ENCODE measurements around the gene SYT13. TPM values are rescaled to one million over a fixed set of nuclear protein-coding genes. Genes with fewer than 3 reads are reported as not detected.

Gene SYT13
- total RNA-seq, 4 donors from 2014 or later = 0.21 to 0.44 TPM; not detected in 2

DNA sequence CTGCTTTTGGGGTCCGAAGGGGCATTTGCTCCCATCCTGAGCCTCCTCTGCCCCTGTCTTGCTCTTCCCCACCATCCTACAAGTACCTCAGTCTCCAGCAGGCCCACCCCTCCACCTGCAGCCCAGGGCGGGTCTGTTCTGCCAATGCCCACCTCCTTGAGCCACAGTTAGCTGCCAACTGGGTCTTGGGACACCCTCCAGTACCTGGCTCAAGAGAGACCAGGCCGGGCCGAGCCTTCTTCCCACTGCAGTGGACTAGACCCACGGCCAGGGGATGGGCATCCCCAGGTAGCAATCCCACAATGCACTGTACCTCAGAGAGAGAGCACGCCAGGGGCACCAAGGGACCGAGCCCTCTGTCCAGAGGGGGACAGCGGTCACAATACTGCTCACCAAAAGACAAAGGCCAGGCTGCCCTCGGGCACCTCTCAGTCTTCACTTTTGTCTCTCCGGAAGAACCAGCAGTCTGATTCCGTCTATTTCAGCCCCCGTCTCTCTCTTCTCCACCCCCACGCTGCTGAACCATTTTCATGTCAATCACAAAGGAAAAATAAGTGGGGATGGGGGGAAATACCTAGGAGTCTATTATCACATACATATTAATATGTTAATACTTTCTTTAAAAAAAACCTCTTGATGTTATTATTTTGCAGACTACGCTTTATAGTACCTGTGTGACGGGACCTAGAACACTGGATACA, 51.7 kb downstream of the SYT13 start:
- Histone ChIP-seq H3K9me3 (peaks cover 0 to 4% (median 0%) of the 10 kb centered on the region in 4 donors), H3K27ac (no peak overlapping the region), H3K4me1 (peaks cover 0 to 4% (median 0%) of the 10 kb centered on the region in 4 donors), H3K27me3 (no peaks in the 10 kb centered on the region), H3K36me3 (peaks cover 0 to 4% (median 0%) of the 10 kb centered on the region in 3 donors), H3K4me3 (no peak overlapping the region)
- WGBS, 2 donors = 88 to 90% methylated on average over 14 to 15 of the region's 15 CpGs
- DNase-seq (ENCODE audit: low spot score in 2 of 2) = no peak
- no peak for TF ChIP-seq POLR2A (IDR thresholded peaks at IDR 0.05)
- TF ChIP-seq EP300 (IDR thresholded peaks at IDR 0.05) = no peak
- TF ChIP-seq, protein P1, sequence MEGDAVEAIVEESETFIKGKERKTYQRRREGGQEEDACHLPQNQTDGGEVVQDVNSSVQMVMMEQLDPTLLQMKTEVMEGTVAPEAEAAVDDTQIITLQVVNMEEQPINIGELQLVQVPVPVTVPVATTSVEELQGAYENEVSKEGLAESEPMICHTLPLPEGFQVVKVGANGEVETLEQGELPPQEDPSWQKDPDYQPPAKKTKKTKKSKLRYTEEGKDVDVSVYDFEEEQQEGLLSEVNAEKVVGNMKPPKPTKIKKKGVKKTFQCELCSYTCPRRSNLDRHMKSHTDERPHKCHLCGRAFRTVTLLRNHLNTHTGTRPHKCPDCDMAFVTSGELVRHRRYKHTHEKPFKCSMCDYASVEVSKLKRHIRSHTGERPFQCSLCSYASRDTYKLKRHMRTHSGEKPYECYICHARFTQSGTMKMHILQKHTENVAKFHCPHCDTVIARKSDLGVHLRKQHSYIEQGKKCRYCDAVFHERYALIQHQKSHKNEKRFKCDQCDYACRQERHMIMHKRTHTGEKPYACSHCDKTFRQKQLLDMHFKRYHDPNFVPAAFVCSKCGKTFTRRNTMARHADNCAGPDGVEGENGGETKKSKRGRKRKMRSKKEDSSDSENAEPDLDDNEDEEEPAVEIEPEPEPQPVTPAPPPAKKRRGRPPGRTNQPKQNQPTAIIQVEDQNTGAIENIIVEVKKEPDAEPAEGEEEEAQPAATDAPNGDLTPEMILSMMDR (IDR thresholded peaks at IDR 0.05) = no peak

DNA sequence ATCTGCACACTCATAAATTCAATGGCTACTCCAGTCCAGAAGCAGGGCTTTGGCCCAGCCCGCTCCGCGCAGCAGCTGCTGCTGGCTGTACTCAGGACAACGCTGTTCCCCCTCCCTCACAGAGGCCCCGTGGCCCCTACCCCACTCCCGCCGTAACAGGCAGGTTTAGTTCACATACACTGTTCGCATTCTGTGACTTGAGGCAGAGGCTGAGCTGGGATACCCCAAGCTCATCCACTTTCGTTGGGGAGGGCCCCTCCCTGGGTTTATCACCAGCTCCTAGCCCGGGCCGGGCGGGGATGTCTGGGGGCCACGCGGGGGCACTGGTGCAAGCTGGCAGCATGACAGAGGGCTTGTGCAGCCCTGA, 52.4 kb downstream of the SYT13 start:
- H3K27me3 ChIP-seq = no peaks in the 10 kb centered on the region
- no peaks in the 10 kb centered on the region for H3K9me3 ChIP-seq
- 74 to 83% methylated on average over 6 to 14 of the region's 14 CpGs for WGBS, 2 donors
- H3K4me3 ChIP-seq = no peak overlapping the region
- peaks cover 0 to 4% (median 0%) of the 10 kb centered on the region in 4 donors for H3K4me1 ChIP-seq
- no peak for TF ChIP-seq EP300 (IDR thresholded peaks at IDR 0.05)
- no peak for TF ChIP-seq POLR2A (IDR thresholded peaks at IDR 0.05)
- TF ChIP-seq, protein P1 (IDR thresholded peaks at IDR 0.05) = no peak
- DNase-seq (ENCODE audit: low spot score in 2 of 2) = no peak
- H3K36me3 ChIP-seq = peaks cover 0 to 5% (median 0%) of the 10 kb centered on the region in 3 donors
- H3K27ac ChIP-seq = no peak overlapping the region

DNA sequence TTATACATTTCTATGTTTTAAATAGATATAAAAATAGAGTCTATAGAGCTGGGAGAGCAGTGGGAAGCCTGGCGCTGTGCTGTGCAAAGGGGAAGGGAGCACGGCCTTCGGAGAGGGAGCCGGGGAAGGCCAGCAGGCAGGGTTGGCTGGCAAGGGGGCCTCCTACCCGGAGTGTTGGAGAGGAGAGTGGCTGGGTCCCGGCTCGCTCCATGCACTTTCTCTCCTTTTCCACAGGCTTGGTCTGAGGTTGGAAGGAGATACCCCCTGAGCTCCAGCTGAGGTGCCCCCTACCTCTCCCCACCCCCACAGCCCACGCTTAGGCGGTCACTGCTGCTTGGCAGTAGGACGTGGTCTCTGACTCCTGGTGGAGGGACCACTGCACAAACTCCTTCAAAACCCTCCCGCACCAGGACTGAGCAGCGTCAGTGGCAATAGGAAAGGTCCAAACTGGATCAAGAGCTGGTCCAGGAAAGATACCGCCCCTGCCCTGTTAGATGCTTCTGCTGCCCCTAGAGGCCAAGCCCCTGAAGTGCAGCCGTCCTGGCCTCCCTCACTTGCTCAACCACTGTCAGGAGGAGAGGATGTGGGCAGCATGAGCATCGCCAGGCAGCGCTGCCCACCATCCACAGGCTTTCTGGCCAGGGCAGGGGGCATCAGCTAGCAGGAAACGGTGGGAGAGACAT, 52.9 kb downstream of the SYT13 start:
- H3K4me1 ChIP-seq = peaks cover 0 to 4% (median 0%) of the 10 kb centered on the region in 4 donors
- no peaks in the 10 kb centered on the region for H3K27me3 ChIP-seq
- H3K27ac ChIP-seq = no peak overlapping the region
- TF ChIP-seq POLR2A (IDR thresholded peaks at IDR 0.05) (no peak), EP300 (IDR thresholded peaks at IDR 0.05) (no peak)
- TF ChIP-seq, protein P1 (IDR thresholded peaks at IDR 0.05) = peak; percentile 69 to 92 (median 82)
- H3K4me3 ChIP-seq = no peak overlapping the region
- H3K9me3 ChIP-seq = no peaks in the 10 kb centered on the region
- 59 to 62% methylated on average over 12 to 17 of the region's 17 CpGs for WGBS, 2 donors
- peaks cover 0 to 11% (median 0%) of the 10 kb centered on the region in 3 donors for H3K36me3 ChIP-seq
- DNase-seq (ENCODE audit: low spot score in 2 of 2) = peak; percentile 47 to 75

DNA sequence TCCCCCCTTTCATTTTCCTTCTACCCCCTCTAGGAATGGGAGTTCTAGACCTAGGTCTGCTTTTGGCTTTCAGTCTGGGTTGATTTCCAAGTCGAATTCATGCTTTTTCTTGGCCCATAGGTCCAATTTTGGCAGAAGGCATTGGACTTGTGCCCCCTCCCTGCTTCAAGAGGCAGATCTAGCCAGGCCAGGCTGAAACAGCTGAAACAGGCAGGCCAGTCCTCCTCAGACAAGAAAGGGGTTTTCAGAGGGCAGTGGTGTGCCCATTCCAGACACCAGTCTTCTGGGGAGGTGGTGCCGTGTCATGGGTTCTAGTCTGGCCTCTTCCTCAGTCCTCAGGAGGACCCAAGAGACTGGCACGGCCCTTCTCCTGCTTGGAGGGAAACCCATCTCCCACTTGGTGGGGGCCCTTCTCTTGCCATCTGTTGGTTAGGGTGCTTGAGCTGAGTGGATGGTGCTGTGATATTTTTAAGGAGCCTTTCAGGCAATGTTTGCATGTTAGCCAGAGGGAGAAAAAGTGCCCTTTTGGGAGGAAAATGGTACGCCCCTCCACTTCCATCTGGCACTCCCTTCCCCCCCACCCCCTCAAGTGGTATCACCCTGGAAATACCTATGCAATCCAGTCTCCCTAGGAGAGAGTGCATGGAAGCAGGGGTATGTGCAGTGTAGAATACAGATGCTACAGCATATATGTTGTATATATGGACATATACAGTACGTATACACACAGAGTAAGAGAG, 53.6 kb downstream of the SYT13 start:
- no peak for DNase-seq (ENCODE audit: low spot score in 2 of 2)

More for the DNA sequence above, 53.6 kb downstream of the SYT13 start:
- no peaks in the 10 kb centered on the region for H3K9me3 ChIP-seq
- H3K4me1 ChIP-seq = peaks cover 0 to 4% (median 0%) of the 10 kb centered on the region in 4 donors
- no peaks in the 10 kb centered on the region for H3K27me3 ChIP-seq
- no peak for TF ChIP-seq POLR2A (IDR thresholded peaks at IDR 0.05)
- TF ChIP-seq, protein P1 (IDR thresholded peaks at IDR 0.05) = no peak
- TF ChIP-seq EP300 (IDR thresholded peaks at IDR 0.05) = no peak
- peaks cover 0 to 18% (median 3%) of the 10 kb centered on the region in 3 donors for H3K36me3 ChIP-seq
- WGBS, 2 donors = 85 to 92% methylated on average over 5 of the region's 5 CpGs
- H3K27ac ChIP-seq = no peak overlapping the region
- H3K4me3 ChIP-seq = no peak overlapping the region

Data from tibial nerve (tissue), 4 donors.